Astrocyte (in vitro differentiated cells and primary cell): ENCODE measurements around the gene SUSD4. TPM values are rescaled to one million over a fixed set of nuclear protein-coding genes. Genes with fewer than 3 reads are reported as not detected.

ENCODE experiments used
- DNase-seq: peaks from one replicate; pipeline ENCODE4 v3.0.0-alpha.2; 2010; ENCODE audit warnings: low read depth
- FAIRE-seq: peaks from 2 replicates; lab custom pipeline; 2011; peaks lifted over from hg19 to GRCh38; lab: Jason Lieb, UNC
- H2AFZ ChIP-seq: 2 replicates; pipeline ENCODE4 v1.6.0; 2012; ENCODE audit warnings: low read depth, low read length, inconsistent platforms
- H3K27ac ChIP-seq: 2 replicates; pipeline ENCODE4 v1.5.1; 2011; ENCODE audit warnings: low read depth, low read length, inconsistent platforms
- H3K27me3 ChIP-seq: 2 replicates; pipeline ENCODE4 v1.6.0; 2011; ENCODE audit warnings: low read length, inconsistent platforms; ENCODE audit not compliant: insufficient read depth
- H3K36me3 ChIP-seq: 2 replicates; pipeline ENCODE4 v1.5.1; 2011; ENCODE audit warnings: low read length, inconsistent platforms; ENCODE audit not compliant: insufficient read depth
- H3K4me1 ChIP-seq: 2 replicates; pipeline ENCODE4 v1.5.1; 2011; ENCODE audit warnings: low read length, inconsistent platforms; ENCODE audit not compliant: insufficient read depth
- H3K4me2 ChIP-seq: 2 replicates; pipeline ENCODE4 v1.6.0; 2012; ENCODE audit warnings: low read length, inconsistent platforms
- H3K4me3 ChIP-seq: 2 replicates; pipeline ENCODE4 v1.5.1; 2011; ENCODE audit warnings: low read depth, mild to moderate bottlenecking, low read length, inconsistent platforms; ENCODE audit not compliant: insufficient read depth
- H3K79me2 ChIP-seq: 2 replicates; pipeline ENCODE4 v1.6.0; 2012; ENCODE audit warnings: mild to moderate bottlenecking, low read length, inconsistent platforms; ENCODE audit not compliant: insufficient read depth
- H3K9ac ChIP-seq: 2 replicates; pipeline ENCODE4 v1.6.0; 2012; ENCODE audit warnings: mild to moderate bottlenecking, low read length, inconsistent platforms
- H3K9me3 ChIP-seq: 2 replicates; pipeline ENCODE4 v1.5.1; 2012; ENCODE audit warnings: low read depth, mild to moderate bottlenecking, low read length, inconsistent platforms; ENCODE audit not compliant: insufficient read depth
- H4K20me1 ChIP-seq: 2 replicates; pipeline ENCODE4 v1.6.0; 2012; ENCODE audit warnings: low read length, inconsistent platforms; ENCODE audit not compliant: insufficient read depth
- H3K27ac Mint-ChIP-seq: one replicate; pipeline ENCODE4 v1.8.0; 2021; ENCODE audit warnings: mild to moderate bottlenecking, mixed read lengths; ENCODE audit not compliant: unreplicated experiment
- H3K27me3 Mint-ChIP-seq: one replicate; pipeline ENCODE4 v1.8.0; 2021; ENCODE audit warnings: low read depth, mixed read lengths; ENCODE audit not compliant: unreplicated experiment
- H3K36me3 Mint-ChIP-seq: one replicate; pipeline ENCODE4 v1.8.0; 2021; ENCODE audit warnings: low read depth, mixed read lengths; ENCODE audit not compliant: unreplicated experiment
- H3K4me1 Mint-ChIP-seq: one replicate; pipeline ENCODE4 v1.8.0; 2021; ENCODE audit warnings: low read depth, mixed read lengths; ENCODE audit not compliant: unreplicated experiment
- H3K4me3 Mint-ChIP-seq: one replicate; pipeline ENCODE4 v1.8.0; 2021; ENCODE audit warnings: mild to moderate bottlenecking, moderate library complexity, mixed read lengths; ENCODE audit not compliant: unreplicated experiment
- H3K9me3 Mint-ChIP-seq: one replicate; pipeline ENCODE4 v1.8.0; 2021; ENCODE audit warnings: mild to moderate bottlenecking, mixed read lengths; ENCODE audit not compliant: unreplicated experiment
- CTCF ChIP-seq: IDR thresholded peaks from 2 replicates; pipeline ENCODE4 v1.5.1; 2011; ENCODE audit warnings: low read depth, mild to moderate bottlenecking, inconsistent platforms, low read length, moderate library complexity; ENCODE audit not compliant: insufficient read depth
- EZH2 ChIP-seq: IDR thresholded peaks from 2 replicates; pipeline ENCODE4 v1.6.1; 2012; ENCODE audit warnings: mild to moderate bottlenecking, low read length, inconsistent platforms; ENCODE audit not compliant: insufficient read depth
- total RNA-seq: library from RNA; stranded (reverse); gene quantifications from 2 replicates; pipeline ENCODE4 v1.2.1, GENCODE V29; 2021

The SUSD4 gene
- total RNA-seq, 1 donor from 2014 or later: 9.2 TPM

DNA sequence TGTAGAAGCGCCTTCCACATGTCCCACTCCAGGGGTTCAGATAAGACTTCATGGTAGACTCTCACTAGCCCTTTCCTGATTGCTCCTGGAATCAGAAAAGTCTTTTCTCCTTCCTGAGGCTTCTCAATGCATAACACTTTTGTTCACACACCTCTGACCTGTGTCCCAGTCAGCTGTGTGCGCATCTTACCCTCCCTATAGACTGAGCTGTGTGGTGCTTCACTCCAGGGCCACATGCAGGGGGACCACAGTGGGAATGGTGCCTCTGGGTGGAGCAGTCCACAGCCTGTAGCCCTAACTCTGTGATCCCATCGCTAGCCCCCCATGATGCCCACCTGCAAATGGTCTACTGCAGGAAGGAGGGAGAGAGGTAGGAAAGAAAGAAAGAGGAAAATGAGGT, 136.9 kb downstream of the SUSD4 start:
- H3K4me3 ChIP-seq: no peak overlapping the region
- no peak overlapping the region for H3K9ac ChIP-seq
- Mint-ChIP-seq H3K27me3 (peaks cover 13% of the 10 kb centered on the region), H3K4me3 (no peak overlapping the region), H3K27ac (no peak overlapping the region), H3K36me3 (peaks cover 30% of the 10 kb centered on the region), H3K4me1 (peaks cover 38% of the 10 kb centered on the region), H3K9me3 (peaks cover 8% of the 10 kb centered on the region)
- no peak overlapping the region for H3K4me2 ChIP-seq
- FAIRE-seq: no peak
- H3K4me1 ChIP-seq: peaks cover 27% of the 10 kb centered on the region
- no peak overlapping the region for H2AFZ ChIP-seq
- H3K9me3 ChIP-seq: no peaks in the 10 kb centered on the region
- TF ChIP-seq EZH2 (no peak), CTCF (no peak)
- no peaks in the 10 kb centered on the region for H3K27me3 ChIP-seq
- no peak overlapping the region for H3K27ac ChIP-seq
- H4K20me1 ChIP-seq: no peaks in the 10 kb centered on the region
- no peaks in the 10 kb centered on the region for H3K36me3 ChIP-seq
- no peaks in the 10 kb centered on the region for H3K79me2 ChIP-seq
- no peak for DNase-seq

DNA sequence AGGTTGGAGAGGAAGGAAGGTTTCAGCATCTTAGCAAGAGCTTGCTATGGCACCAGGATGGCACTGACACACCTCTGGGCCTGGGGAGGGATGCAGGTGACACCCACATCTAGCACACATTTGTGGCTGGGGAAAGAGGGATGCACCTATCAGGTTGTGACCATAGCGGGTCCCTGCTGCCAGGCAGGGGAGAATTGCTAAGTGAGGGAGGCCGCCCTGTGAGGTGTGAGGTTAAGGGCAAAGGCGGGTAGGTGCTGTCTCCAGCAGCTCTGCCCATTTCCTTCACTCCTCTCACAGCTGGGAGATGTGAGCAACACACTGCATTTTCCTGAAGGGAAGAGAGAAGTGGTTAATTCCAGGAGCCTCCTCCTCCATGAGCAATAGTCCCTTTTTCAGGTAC, 137.7 kb downstream of the SUSD4 start:
- Mint-ChIP-seq H3K4me3 (no peak overlapping the region), H3K27me3 (peaks cover 13% of the 10 kb centered on the region), H3K36me3 (peaks cover 36% of the 10 kb centered on the region), H3K9me3 (peaks cover 8% of the 10 kb centered on the region), H3K27ac (no peak overlapping the region), H3K4me1 (peaks cover 32% of the 10 kb centered on the region)
- Histone ChIP-seq H3K4me2 (no peak overlapping the region), H4K20me1 (no peaks in the 10 kb centered on the region), H3K27me3 (no peaks in the 10 kb centered on the region), H3K79me2 (no peaks in the 10 kb centered on the region), H3K9ac (no peak overlapping the region), H3K36me3 (no peaks in the 10 kb centered on the region), H3K4me3 (no peak overlapping the region), H2AFZ (no peak overlapping the region), H3K4me1 (peaks cover 25% of the 10 kb centered on the region), H3K27ac (no peak overlapping the region), H3K9me3 (no peaks in the 10 kb centered on the region)
- FAIRE-seq: no peak
- no peak for DNase-seq
- TF ChIP-seq CTCF (no peak), EZH2 (no peak)

GRCh38 chr1:223225481-223225880, 138.5 kb downstream of the SUSD4 start:
- Histone ChIP-seq H4K20me1 (no peaks in the 10 kb centered on the region), H3K4me1 (peaks cover 17% of the 10 kb centered on the region), H3K27me3 (no peaks in the 10 kb centered on the region), H3K4me2 (no peak overlapping the region), H3K4me3 (no peak overlapping the region), H3K36me3 (no peaks in the 10 kb centered on the region), H3K9ac (no peak overlapping the region), H3K79me2 (no peaks in the 10 kb centered on the region), H3K9me3 (no peaks in the 10 kb centered on the region), H2AFZ (no peak overlapping the region), H3K27ac (no peak overlapping the region)
- TF ChIP-seq CTCF: no peak
- TF ChIP-seq EZH2: no peak
- peaks cover 44% of the 10 kb centered on the region for H3K36me3 Mint-ChIP-seq
- peaks cover 19% of the 10 kb centered on the region for H3K27me3 Mint-ChIP-seq
- peaks cover 25% of the 10 kb centered on the region for H3K4me1 Mint-ChIP-seq
- DNase-seq (no peak), FAIRE-seq (no peak)
- no peak overlapping the region for H3K4me3 Mint-ChIP-seq
- no peak overlapping the region for H3K27ac Mint-ChIP-seq
- H3K9me3 Mint-ChIP-seq: peaks cover 12% of the 10 kb centered on the region
